Measurements from ENCODE around the gene FAM131B. TPM values are rescaled to one million over a fixed set of nuclear protein-coding genes. Genes with fewer than 3 reads are reported as not detected.
A peak's percentile ranks its signal among the peaks of the same experiment; 100 is the strongest.

FAM131B gene
- total RNA-seq, 1 experiment from 2014 or later: 0.79 TPM

GRCh38 chr7:143382791-143383641 is 20.5 kb upstream of the FAM131B start:
- no peak for DNase-seq (ENCODE audit: low read depth)

GRCh38 chr7:143382126-143382790 is 19.7 kb upstream of the FAM131B start:
- DNase-seq (ENCODE audit: low read depth): no peak

DNA sequence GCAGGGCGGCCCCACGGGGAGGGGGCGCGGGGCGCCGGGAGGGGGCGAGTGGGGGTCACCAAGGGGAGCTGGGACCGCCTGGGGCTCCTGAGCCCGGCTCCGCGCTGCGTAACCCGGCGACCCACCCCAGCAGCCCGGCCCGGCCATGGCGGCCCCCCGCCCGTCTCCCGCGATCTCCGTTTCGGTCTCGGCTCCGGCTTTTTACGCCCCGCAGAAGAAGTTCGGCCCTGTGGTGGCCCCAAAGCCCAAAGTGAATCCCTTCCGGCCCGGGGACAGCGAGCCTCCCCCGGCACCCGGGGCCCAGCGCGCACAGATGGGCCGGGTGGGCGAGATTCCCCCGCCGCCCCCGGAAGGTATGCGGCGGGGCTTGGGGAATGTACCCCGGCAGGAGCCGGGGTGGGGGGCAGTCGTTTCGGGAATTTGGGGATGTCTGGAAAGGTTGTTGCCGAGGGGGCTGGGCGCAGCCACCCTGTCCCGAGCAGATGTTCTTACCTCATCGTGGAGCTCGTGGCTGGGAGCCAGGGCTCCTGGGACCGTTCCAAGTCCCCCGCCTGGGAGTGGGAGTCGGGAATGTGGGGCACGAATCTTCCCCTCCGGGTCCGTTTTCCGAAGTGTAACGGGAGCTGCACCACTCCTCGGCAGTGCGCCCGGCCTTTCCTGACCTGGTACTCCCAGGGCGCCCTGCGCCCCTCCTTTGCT is 19.1 kb upstream of the FAM131B start:
- DNase-seq (ENCODE audit: low read depth): peak; percentile 76

GRCh38 chr7:143380646-143381426 is 18.3 kb upstream of the FAM131B start, which contains the start of gene ZYX:
Gene ZYX (plus strand): TSS chr7:143381345. CDS start chr7:143381572, 227 bp downstream.
- peak; percentile 90 for DNase-seq (ENCODE audit: low read depth)

DNA sequence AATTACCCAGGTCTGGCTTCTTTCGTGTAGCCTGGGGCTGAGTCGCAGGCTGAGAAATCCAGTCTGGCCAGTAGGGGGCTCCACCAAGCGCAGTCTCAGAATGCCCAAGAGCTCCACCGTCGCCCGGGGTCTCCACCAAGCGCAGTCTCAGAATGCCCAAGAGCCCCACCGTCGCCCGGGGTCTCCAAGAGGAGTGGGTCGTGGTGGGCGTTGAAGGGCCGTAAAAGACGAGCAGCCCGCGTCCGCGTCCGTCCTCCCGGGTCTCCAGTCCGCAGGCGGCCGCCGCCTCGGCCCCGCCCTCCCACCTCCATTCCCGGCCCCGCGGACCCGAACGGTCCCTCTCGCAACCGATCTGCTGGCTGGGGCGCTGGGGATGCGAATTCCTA is 17.7 kb upstream of the FAM131B start:
- DNase-seq (ENCODE audit: low read depth): peak; percentile 84

DNA sequence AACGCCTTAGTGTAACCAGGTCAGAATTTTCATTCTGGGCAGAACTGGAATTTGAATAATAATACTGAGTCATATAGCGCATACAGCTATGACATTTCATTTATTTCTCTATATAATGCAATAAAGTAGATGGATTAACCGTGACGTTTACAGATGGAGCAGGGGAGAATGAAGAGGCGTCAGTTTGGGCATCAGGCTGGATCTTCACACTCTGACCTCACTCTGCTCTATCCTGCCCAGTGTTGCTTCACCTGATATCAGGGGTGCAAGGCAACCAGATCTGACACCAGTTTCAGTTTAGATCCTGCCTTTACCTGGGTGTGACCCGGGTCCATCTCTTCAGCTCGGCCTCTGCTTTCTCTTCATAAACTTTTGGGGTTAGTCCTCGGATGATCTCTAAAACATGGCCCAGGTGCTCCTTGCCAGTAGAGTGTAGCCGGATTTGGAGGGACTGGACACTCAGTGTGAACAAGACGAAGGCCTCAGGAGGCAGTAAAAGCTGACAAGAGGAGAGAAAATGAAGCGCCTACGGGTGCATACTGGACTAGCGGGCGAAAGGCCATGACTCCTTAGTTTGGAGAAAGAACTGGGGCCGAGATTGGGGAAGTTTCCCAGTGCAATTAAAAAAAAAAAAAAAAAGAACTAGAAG is 17.2 kb upstream of the FAM131B start:
- DNase-seq (ENCODE audit: low read depth): no peak

DNA sequence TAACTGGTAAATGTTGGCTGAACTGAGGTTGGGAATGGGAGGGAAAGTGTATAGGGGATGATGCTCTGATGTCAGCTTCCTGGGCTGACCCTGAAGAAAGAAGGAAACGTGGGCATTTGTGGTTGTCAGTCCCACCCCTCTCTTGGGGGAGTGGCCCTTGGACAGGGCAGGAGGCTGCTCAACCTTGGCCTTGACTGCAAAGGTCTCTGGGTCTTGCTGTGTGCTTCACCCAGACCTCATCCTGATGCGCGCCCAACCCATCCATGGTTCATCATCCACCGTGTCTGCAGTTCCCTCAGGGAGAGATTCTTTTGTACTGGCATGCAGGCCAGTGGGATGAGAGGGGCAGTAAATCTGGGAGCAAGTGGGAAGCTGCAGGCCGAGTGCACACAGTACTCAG is 13.9 kb upstream of the FAM131B start:
- no peak for DNase-seq (ENCODE audit: low read depth)

DNA sequence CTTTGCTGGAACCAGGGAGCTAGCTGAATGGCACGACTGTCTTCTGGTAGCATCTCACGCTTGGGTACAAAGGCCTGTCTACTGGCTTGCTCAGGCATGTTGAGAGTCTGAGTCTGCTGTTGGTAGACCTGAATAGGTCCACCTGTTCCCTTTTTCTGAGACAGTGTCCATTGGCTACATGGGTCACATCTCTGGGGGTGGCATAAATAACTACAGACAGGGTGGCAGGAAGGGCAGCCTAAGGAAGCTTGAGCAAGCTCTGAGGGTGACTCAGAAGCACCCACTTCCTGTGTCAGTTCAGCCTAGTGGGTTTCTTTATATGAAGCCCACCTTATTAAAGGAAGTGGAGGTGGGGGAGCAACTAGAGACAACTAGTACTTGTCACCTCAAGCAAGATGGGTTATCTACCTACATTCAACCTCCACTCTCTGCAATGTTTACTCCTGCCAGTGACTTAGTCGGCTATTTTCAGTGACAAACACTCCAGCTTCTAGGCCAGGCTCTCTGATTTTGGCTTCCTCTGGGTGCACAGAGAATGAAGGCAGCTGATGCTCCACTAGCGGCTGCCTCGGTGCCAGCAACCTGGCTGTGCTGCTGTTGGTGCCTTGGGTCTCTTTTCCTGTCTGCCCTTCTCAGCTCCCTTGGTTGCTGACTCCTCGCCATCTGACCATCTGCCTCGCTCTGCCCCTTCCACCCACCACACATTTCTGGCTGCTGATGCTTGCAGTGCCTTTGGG is 13.0 kb upstream of the FAM131B start:
- DNase-seq (ENCODE audit: low read depth): no peak

- DNase-seq (ENCODE audit: low read depth): no peak
Measured at GRCh38 chr7:143374561-143374960, 12.0 kb upstream of the FAM131B start.

DNA sequence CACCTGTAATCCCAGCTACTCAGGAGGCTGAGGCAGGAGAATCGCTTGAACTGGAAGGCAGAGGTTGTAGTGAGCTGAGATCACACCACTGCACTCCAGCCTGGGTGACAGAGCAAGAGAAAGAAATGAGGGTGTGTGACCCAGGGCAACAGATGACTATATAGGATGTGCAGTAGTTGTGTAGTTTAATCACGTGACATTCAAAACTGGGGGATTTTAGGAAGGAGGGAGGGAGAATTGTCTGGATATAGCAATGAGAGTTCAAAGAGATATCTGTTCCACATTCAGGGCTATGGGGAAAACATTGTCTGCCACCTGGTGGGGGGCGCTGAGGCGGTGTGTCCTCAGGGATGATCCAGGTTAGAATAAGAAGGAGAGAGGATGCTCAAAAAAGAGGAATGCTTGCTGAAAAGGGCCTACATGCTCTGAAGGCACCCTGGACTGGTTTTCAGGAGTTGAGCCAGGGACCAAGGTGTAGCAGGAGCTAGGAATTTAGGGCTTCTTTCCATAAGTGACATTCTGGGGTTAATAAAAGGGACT is 10.8 kb upstream of the FAM131B start:
- DNase-seq (ENCODE audit: low read depth): no peak

DNA sequence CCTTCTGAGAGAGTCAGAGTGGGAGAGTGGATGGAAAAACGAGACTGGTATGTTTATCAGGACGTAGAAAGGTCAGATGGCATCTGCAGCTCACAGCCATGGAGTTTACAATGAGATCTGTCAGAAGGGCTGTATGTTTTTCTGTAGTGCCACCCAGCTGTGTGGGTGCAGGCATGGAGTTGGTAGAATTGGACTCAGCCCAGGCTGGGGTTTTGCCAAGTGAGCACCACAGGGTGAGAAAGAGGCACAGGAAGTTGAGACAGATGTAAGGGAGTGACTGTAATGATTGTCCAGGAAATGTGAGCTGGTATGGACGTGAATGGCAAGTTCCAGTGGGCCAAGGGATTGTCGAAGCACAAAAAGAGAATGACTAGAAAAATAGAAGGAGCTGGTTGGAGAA is 9.6 kb upstream of the FAM131B start:
- DNase-seq (ENCODE audit: low read depth): peak; percentile 79

GRCh38 chr7:143369678-143370651 is 7.5 kb upstream of the FAM131B start:
- no peak for DNase-seq (ENCODE audit: low read depth)

DNA sequence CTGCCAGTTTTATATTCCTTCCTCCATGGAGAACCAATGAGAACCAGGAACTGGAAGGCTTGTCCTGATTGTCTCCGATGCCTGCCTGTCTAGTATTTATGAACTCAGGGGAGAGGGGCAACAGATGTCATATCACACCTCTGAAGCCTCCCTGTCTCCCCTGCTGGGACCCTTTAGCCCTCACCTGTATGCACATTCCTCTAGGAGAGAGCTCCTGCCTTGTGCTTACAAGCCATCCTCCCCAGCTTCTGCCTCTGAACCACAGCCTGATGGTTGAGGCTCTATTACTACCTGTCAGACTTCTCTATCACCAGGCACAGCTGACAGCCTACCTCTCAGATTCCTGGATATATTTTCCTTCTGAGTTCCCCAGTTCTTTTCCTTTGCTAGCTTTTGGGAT is 5.9 kb upstream of the FAM131B start:
- no peak for DNase-seq (ENCODE audit: low read depth)

DNA sequence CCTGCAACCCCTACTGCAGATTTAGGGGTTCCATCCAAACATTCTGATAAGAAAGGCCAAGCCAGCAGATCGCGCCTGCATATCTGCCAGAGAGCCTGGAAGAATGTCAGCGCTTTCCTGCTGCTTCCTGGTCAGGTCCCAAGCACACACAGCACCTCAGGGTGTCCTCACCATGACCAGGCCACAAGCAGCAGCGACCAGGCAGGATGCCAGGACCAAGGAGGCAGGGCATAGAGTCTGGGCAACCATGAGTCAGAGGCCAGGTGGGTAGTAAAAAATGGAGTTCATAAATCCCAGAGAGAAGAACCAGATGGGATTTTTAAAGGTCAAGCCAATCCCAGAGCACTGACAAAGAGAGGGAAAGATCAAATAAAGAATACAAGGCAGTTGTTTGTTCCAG is 5.5 kb upstream of the FAM131B start:
- DNase-seq (ENCODE audit: low read depth): peak; percentile 96

DNA sequence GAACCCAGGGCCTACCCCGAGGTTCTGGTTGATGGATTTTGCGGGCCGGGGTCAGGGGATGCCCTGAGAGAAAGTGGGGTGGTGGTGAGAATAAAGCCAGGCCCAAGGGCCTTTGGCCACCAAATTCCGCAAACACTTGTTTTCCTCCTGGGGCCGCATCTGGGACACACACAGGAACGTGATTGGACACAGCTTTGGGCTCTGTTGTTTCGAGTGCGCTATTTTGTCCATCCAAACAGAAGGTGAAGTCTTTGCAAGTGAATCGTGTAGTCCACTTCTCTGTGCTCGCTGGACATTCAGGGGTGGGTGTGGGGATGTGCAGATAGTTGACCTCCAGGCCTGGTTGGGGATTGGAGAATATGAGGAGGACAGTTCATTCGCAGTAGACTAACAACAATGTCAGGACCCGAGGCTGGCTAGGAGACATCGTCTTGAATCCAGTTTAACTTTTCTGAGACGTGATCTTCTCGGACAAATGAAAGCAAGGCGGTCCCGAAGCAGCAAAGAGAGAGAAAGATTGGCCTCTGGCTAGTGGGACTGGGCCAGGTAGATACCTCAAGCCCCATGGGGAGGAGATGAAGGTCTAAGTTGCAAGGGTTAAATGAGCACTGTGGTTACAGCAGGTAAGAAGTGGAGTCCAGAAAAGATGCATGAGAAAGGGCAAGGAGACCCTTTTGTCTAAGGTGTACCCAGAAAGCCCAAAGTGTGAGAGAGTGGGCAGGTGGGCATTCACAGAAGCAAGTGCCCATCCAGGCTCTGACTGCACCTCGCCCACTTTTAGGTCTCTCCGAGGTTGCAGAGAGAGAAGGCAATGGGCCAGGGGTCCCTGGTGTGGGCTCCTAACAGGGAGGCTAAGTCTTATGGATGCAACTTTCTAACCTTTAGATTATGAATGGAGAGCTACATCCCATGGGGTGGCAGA is 764 bp upstream of the FAM131B start:
- no peak for DNase-seq (ENCODE audit: low read depth)

DNA sequence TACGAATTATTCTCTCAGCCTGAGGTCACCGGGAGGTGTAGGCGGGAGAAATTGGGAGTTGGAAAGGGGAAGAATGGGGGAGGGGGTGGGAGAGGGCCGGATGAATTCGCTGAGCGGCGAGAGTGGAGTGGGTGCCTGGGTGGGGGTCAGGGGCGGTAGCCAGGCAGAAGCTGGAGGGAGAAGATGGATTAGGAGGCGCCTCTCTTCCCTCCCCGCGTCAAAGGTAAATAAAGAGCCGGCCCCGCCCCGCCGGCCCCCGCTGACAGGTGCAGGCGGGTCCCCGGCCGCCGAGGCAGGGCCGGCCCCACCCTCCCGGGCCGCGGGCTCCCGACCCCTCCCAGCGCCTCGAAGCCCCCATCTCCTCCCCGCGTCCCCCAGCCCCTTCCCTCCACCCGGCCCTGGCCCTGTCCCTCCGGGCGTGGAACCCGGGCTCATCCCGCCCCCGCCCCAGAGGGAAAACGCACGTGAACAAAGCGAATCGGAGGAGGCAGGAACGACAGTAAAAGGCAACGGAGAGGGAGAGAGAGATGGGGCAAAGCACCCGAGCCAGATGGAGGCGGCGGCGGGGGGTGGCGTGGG is 872 bp downstream of the FAM131B start:
- DNase-seq (ENCODE audit: low read depth): no peak

- DNase-seq (ENCODE audit: low read depth): no peak
Measured at GRCh38 chr7:143360788-143361551, 1.5 kb downstream of the FAM131B start.
